ENCODE data around the gene OLIG2. TPM values are rescaled to one million over a fixed set of nuclear protein-coding genes. Genes with fewer than 3 reads are reported as not detected.

OLIG2 gene
- polyA plus RNA-seq, 3 donors from 2014 or later = not detected

- Mint-ChIP-seq H3K27ac (no peak overlapping the region), H3K4me1 (peaks cover 1 to 6% of the 10 kb centered on the region in 2 donors), H3K4me3 (no peak overlapping the region), H3K9me3 (no peaks in the 10 kb centered on the region), H3K27me3 (ENCODE audit: low read depth in 3 of 3) (peaks cover 3 to 20% (median 5%) of the 10 kb centered on the region in 3 donors), H3K36me3 (peaks cover 0 to 4% (median 0%) of the 10 kb centered on the region in 3 donors)
- DNase-seq = no peak
Measured at GRCh38 chr21:33047231-33047630, 21.5 kb downstream of the OLIG2 start.

DNA sequence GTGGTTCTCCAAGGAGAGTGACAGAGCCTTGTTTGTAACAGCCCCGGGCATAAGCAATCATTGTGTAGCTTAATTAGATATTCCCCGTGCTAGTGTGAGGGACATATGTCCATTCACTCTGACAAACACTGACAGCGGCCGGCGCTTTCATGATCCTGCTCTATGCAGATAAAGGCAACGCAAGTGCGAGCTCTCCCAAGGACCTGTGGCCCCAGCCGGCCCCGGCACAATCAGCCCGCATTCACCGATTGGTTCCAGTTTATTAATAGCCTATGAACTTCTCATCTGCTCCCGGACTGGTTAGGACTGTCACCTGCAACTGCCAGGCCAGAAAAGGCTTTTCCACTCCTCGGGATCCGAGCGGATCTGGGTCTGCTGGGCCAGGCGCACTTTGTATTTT, 26.2 kb downstream of the OLIG2 start:
- peaks cover 3 to 17% (median 7%) of the 10 kb centered on the region in 3 donors for H3K27me3 Mint-ChIP-seq (ENCODE audit: low read depth in 3 of 3)
- H3K9me3 Mint-ChIP-seq = no peaks in the 10 kb centered on the region
- no peak for DNase-seq
- H3K36me3 Mint-ChIP-seq = no peaks in the 10 kb centered on the region
- H3K27ac Mint-ChIP-seq = no peak overlapping the region
- H3K4me1 Mint-ChIP-seq = peaks cover 1 to 6% of the 10 kb centered on the region in 2 donors
- no peak overlapping the region for H3K4me3 Mint-ChIP-seq

- H3K27ac Mint-ChIP-seq = no peak overlapping the region
- H3K9me3 Mint-ChIP-seq = no peaks in the 10 kb centered on the region
- H3K36me3 Mint-ChIP-seq = no peaks in the 10 kb centered on the region
Measured at GRCh38 chr21:33053951-33054350, 28.2 kb downstream of the OLIG2 start.

DNA sequence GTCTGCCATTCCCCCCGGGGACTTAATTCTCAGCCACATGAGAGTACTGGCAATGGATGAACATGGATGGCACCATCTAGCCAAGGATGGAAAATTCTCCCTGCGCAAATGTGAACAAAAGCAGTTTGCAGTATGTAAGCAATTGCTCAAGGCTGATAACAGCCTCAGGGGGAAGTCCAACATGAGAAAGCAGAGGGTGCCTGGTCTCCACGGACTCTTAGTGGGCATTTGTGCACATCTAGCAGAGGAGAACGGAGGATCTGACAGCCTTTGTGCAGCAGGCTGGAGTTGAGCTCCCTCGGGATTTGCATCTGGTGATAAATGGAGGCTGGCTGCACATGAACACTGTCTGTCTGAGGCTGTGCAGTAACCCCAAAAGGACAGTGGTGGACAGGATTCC, 30.3 kb downstream of the OLIG2 start:
- Mint-ChIP-seq H3K9me3 (no peaks in the 10 kb centered on the region), H3K4me1 (peaks cover 15 to 27% of the 10 kb centered on the region in 2 donors), H3K36me3 (no peaks in the 10 kb centered on the region), H3K27ac (no peak overlapping the region), H3K4me3 (no peak overlapping the region), H3K27me3 (ENCODE audit: low read depth in 3 of 3) (peaks cover 0 to 12% (median 7%) of the 10 kb centered on the region in 3 donors)
- no peak for DNase-seq

More at GRCh38 chr21:33053951-33054350, 28.2 kb downstream of the OLIG2 start:
- Mint-ChIP-seq H3K27me3 (ENCODE audit: low read depth in 3 of 3) (peaks cover 3 to 16% (median 7%) of the 10 kb centered on the region in 3 donors), H3K4me3 (no peak overlapping the region), H3K4me1 (peaks cover 6 to 20% of the 10 kb centered on the region in 2 donors)
- DNase-seq = no peak

GRCh38 chr21:33057385-33057940, 31.7 kb downstream of the OLIG2 start:
- H3K4me1 Mint-ChIP-seq = peaks cover 15 to 26% of the 10 kb centered on the region in 2 donors
- H3K36me3 Mint-ChIP-seq = no peaks in the 10 kb centered on the region
- H3K27ac Mint-ChIP-seq = no peak overlapping the region
- no peak overlapping the region for H3K4me3 Mint-ChIP-seq
- no peaks in the 10 kb centered on the region for H3K9me3 Mint-ChIP-seq
- peaks cover 0 to 12% (median 4%) of the 10 kb centered on the region in 3 donors for H3K27me3 Mint-ChIP-seq (ENCODE audit: low read depth in 3 of 3)
- no peak for DNase-seq

GRCh38 chr21:33058527-33058926, 32.8 kb downstream of the OLIG2 start:
- no peaks in the 10 kb centered on the region for H3K36me3 Mint-ChIP-seq
- no peak overlapping the region for H3K4me3 Mint-ChIP-seq
- no peaks in the 10 kb centered on the region for H3K9me3 Mint-ChIP-seq
- DNase-seq = no peak
- H3K27me3 Mint-ChIP-seq (ENCODE audit: low read depth in 3 of 3) = peaks cover 2 to 13% (median 6%) of the 10 kb centered on the region in 3 donors
- H3K27ac Mint-ChIP-seq = no peak overlapping the region
- H3K4me1 Mint-ChIP-seq = peaks cover 15 to 26% of the 10 kb centered on the region in 2 donors

GRCh38 chr21:33058957-33059356, 33.2 kb downstream of the OLIG2 start:
- Mint-ChIP-seq H3K27ac (no peak overlapping the region), H3K9me3 (no peaks in the 10 kb centered on the region), H3K27me3 (ENCODE audit: low read depth in 3 of 3) (peaks cover 2 to 16% (median 4%) of the 10 kb centered on the region in 3 donors)

DNA sequence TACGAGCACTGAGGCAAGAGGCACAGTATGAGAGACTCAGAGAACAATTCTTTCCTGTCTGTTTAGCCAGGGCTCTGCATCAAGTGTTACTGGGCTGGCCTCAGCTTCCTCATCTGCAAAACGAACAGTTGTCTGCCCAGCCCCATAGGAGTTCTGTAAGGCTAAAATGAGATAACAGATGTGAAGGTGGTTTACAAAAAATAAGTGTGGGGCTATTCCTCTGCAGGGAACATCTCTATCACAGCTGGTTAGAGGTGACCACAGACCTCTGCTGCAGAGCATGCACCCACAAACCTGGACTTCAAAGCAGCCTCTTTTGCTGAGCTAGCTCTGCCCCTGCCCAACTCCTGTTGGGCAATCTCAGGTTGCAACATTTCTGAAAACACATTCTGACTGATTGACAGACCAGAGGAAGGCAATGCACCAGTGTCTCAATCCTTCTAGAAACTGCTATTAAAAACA, 33.7 kb downstream of the OLIG2 start:
- DNase-seq = peak; percentile 39 to 60 (median 46)
- Mint-ChIP-seq H3K27me3 (ENCODE audit: low read depth in 3 of 3) (peaks cover 2 to 16% (median 4%) of the 10 kb centered on the region in 3 donors), H3K4me3 (peak overlapping the region in 2 of 5 donors; percentile 8 to 12), H3K4me1 (peaks cover 15 to 26% of the 10 kb centered on the region in 2 donors), H3K9me3 (no peaks in the 10 kb centered on the region), H3K36me3 (no peaks in the 10 kb centered on the region), H3K27ac (peak overlapping the region in 2 of 6 donors; percentile 11 to 26)

More at GRCh38 chr21:33058957-33059356, 33.2 kb downstream of the OLIG2 start:
- Mint-ChIP-seq H3K4me3 (peak overlapping the region in 1 of 5 donors; percentile 8), H3K36me3 (no peaks in the 10 kb centered on the region), H3K4me1 (peaks cover 15 to 26% of the 10 kb centered on the region in 2 donors)
- DNase-seq = no peak

DNA sequence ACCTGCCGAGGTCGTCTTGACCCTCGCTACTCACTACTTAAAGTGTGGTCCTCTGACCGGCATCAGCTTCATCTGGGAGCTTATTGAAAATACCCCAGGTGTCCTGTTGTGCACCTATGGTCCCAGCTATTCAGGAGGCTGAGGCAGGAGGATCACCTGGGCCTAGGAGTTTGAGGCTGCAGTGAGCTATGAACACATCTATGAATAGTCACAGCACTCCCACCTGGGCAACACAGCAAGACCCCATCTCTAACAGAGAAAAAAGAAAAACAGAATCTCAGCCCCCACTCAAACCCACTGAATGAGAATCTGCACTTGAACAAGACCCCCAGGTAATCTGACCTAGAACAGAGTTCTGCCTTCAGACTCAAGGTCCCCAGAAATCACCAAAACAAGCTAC, 35.5 kb downstream of the OLIG2 start:
- peaks cover 15 to 26% of the 10 kb centered on the region in 2 donors for H3K4me1 Mint-ChIP-seq
- H3K27ac Mint-ChIP-seq = no peak overlapping the region
- no peak for DNase-seq
- H3K4me3 Mint-ChIP-seq = no peak overlapping the region
- H3K36me3 Mint-ChIP-seq = peaks cover 0 to 4% (median 0%) of the 10 kb centered on the region in 3 donors
- peaks cover 4 to 16% (median 5%) of the 10 kb centered on the region in 3 donors for H3K27me3 Mint-ChIP-seq (ENCODE audit: low read depth in 3 of 3)
- H3K9me3 Mint-ChIP-seq = no peaks in the 10 kb centered on the region

GRCh38 chr21:33063375-33063883, 37.7 kb downstream of the OLIG2 start:
- Mint-ChIP-seq H3K27me3 (ENCODE audit: low read depth in 3 of 3) (peaks cover 3 to 18% (median 5%) of the 10 kb centered on the region in 3 donors), H3K9me3 (no peaks in the 10 kb centered on the region), H3K27ac (no peak overlapping the region), H3K4me3 (no peak overlapping the region), H3K4me1 (peaks cover 15 to 18% of the 10 kb centered on the region in 2 donors), H3K36me3 (peaks cover 0 to 4% (median 0%) of the 10 kb centered on the region in 3 donors)
- DNase-seq = no peak

GRCh38 chr21:33063907-33064622, 38.3 kb downstream of the OLIG2 start:
- H3K9me3 Mint-ChIP-seq = peaks cover 0 to 1% (median 0%) of the 10 kb centered on the region in 6 donors
- H3K36me3 Mint-ChIP-seq = peaks cover 0 to 4% (median 0%) of the 10 kb centered on the region in 3 donors

DNA sequence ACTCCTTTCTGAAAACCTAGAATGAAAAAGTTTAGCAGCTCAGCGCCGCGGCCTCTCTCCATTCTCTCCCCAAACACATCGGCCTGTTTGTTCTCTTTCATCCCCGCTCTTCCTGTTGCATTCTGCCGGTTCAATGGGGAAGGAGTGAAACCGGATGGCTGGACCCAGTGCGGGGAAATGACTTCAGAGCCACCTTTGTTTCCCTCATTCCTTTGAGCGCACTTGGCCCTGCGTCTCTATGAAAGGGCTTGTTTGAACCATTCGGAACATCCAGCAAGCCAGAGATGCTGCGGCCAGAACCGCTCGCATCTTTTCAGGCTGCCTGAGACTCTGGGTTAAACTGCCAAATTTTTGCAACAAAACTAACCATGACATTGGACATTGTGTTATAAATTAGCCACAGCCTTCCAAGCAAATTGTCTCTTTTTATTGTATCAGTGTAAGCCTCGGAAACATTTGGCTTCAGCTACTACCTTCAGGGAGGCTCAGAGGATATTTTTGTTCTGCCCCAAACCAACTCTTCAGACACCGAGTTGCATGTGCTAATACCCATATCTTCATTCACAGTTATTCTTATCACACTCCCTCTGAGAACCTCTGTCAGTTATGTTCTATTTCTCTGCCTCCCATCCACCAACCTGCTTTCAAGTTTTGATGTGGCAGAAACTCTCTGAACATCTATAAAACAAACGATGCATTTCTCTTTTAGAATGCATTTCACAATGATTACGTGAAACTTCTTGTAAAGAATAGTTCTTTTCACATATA, 39.1 kb downstream of the OLIG2 start:
- Mint-ChIP-seq H3K4me3 (no peak overlapping the region), H3K27me3 (ENCODE audit: low read depth in 3 of 3) (peaks cover 15 to 30% (median 15%) of the 10 kb centered on the region in 3 donors), H3K9me3 (peaks cover 0 to 4% (median 0%) of the 10 kb centered on the region in 6 donors), H3K36me3 (peaks cover 0 to 4% (median 0%) of the 10 kb centered on the region in 3 donors), H3K27ac (no peak overlapping the region), H3K4me1 (peaks cover 7 to 12% of the 10 kb centered on the region in 2 donors)
- no peak for DNase-seq

More at GRCh38 chr21:33063907-33064622, 38.3 kb downstream of the OLIG2 start:
- no peak overlapping the region for H3K27ac Mint-ChIP-seq
- H3K4me3 Mint-ChIP-seq = no peak overlapping the region
- DNase-seq = no peak
- H3K27me3 Mint-ChIP-seq (ENCODE audit: low read depth in 3 of 3) = peaks cover 9 to 24% (median 11%) of the 10 kb centered on the region in 3 donors
- H3K4me1 Mint-ChIP-seq = peaks cover 9 to 12% of the 10 kb centered on the region in 2 donors

DNA sequence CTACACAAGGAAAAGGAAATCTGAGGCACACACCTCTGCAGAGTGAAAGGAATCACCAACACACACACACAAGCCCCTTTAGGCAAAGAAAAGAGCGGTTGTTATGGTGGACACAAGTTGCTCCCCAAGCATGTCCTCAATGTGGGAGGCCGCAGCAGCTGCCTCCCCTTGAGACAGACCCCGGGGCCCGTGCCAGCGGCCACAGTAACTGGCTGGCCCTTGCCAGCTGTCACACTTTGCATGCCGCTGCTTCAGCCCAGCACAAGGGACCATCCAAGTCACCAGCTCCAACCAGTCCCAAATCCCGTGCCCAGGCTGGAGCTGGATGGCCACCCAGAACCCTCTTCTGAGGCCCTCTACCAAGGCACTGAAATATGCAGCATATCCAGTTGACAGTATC, 41.3 kb downstream of the OLIG2 start:
- DNase-seq = no peak
- no peak overlapping the region for H3K27ac Mint-ChIP-seq
- no peak overlapping the region for H3K4me3 Mint-ChIP-seq
- peaks cover 0 to 4% (median 0%) of the 10 kb centered on the region in 3 donors for H3K36me3 Mint-ChIP-seq
- peaks cover 16 to 18% of the 10 kb centered on the region in 2 donors for H3K4me1 Mint-ChIP-seq
- H3K27me3 Mint-ChIP-seq (ENCODE audit: low read depth in 3 of 3) = peaks cover 18 to 35% (median 26%) of the 10 kb centered on the region in 3 donors
- H3K9me3 Mint-ChIP-seq = peaks cover 0 to 4% (median 0%) of the 10 kb centered on the region in 6 donors
